SIG-M5 (cell line): ENCODE results near the gene PLA2G7.
"Not testable (repeated sequence)": the region's sequence is repeated elsewhere in the genome, so short reads cannot be mapped to it uniquely, and the experiment has no call there.

Experiments used
- DNase-seq: peaks from one replicate; lab custom pipeline; 2025; lab: John Stamatoyannopoulos, UW

Gene PLA2G7

GRCh38 chr6:46748940-46749503 lies 13.8 kb upstream of the PLA2G7 start:
- no peak for DNase-seq

- no peak for DNase-seq
Measured at GRCh38 chr6:46746696-46747095, 11.5 kb upstream of the PLA2G7 start, which contains the start of gene ANKRD66. Gene ANKRD66 (plus strand): TSS chr6:46746933. CDS start chr6:46751949, 5,016 bp downstream.

- no peak for DNase-seq
Measured at GRCh38 chr6:46745973-46746372, 10.8 kb upstream of the PLA2G7 start.

GRCh38 chr6:46744159-46744725 lies 9.1 kb upstream of the PLA2G7 start:
- DNase-seq: not testable (repeated sequence)

GRCh38 chr6:46743425-46744158 lies 8.4 kb upstream of the PLA2G7 start:
- DNase-seq: no peak

- no peak for DNase-seq
Measured at GRCh38 chr6:46741910-46742309, 6.7 kb upstream of the PLA2G7 start.

GRCh38 chr6:46741482-46741881 lies 6.3 kb upstream of the PLA2G7 start:
- DNase-seq: no peak

GRCh38 chr6:46736906-46737305 lies 1.7 kb upstream of the PLA2G7 start:
- DNase-seq: no peak

- DNase-seq: no peak
Measured at GRCh38 chr6:46735720-46736031, 501 bp upstream of the PLA2G7 start.

- no peak for DNase-seq
Measured at GRCh38 chr6:46733341-46733801, 1.8 kb downstream of the PLA2G7 start.

- no peak for DNase-seq
Measured at GRCh38 chr6:46730921-46731461, 4.2 kb downstream of the PLA2G7 start.

GRCh38 chr6:46729787-46730326 lies 5.3 kb downstream of the PLA2G7 start:
- DNase-seq: no peak

- no peak for DNase-seq
Measured at GRCh38 chr6:46720401-46720800, 14.8 kb downstream of the PLA2G7 start.

- no peak for DNase-seq
Measured at GRCh38 chr6:46719099-46719498, 16.1 kb downstream of the PLA2G7 start.

- DNase-seq: no peak
Measured at GRCh38 chr6:46715141-46715540, 20.0 kb downstream of the PLA2G7 start.

- DNase-seq: no peak
Measured at GRCh38 chr6:46711491-46711890, 23.7 kb downstream of the PLA2G7 start.

- DNase-seq: no peak
Measured at GRCh38 chr6:46706464-46706863, 28.7 kb downstream of the PLA2G7 start.

- no peak for DNase-seq
Measured at GRCh38 chr6:46704562-46704961, 30.6 kb downstream of the PLA2G7 start.

GRCh38 chr6:46699970-46700369 lies 35.2 kb downstream of the PLA2G7 start:
- no peak for DNase-seq

GRCh38 chr6:46690911-46691451 lies 44.2 kb downstream of the PLA2G7 start:
- DNase-seq: no peak

GRCh38 chr6:46690141-46690755 lies 44.9 kb downstream of the PLA2G7 start:
- no peak for DNase-seq

GRCh38 chr6:46689657-46690056 lies 45.5 kb downstream of the PLA2G7 start:
- DNase-seq: no peak
